HG03558 (cell line): ENCODE results near the gene SORL1.

Source experiments
- ATAC-seq: cut with Tn5 transposase; IDR thresholded peaks from one replicate; pipeline ENCODE4 v1.9.1; 2021; ENCODE audit warnings: moderate number of reproducible peaks; ENCODE audit not compliant: unreplicated experiment; ENCODE audit errors: extremely low read depth

The SORL1 gene

DNA sequence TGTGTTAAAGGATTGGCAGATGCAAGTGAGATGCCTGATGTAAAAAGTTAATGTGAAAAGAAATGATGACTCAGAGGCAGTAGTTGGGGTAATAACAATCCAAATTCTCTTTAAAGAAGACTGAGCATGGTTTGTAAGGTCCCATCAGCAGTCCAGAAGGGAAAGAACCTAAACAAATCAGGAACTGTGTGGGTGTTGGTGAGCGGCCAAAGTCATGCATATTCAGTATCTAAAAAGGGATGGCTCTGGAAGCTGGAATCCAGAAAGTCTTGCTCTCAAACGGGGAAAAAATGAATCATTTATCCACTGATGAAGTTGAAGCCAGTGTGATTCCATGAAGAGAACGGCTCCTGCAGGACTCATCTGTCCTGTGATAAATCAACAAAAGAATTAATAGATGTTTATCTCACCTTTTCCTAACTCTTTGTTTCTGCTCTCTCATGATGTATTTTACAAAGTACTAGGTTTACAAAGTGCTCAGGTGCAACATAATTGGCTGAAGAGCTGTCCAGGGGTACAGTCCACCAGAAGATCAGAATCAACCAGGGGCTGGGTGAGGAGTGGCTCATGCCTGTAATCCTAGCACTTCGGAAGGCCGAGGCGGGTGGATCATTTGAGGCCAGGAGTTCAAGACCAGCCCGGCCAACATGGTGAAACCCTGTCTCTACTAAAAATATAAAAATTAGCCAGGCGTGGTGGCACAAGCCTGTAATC is 21.1 kb downstream of the SORL1 start:
- no peak for ATAC-seq

DNA sequence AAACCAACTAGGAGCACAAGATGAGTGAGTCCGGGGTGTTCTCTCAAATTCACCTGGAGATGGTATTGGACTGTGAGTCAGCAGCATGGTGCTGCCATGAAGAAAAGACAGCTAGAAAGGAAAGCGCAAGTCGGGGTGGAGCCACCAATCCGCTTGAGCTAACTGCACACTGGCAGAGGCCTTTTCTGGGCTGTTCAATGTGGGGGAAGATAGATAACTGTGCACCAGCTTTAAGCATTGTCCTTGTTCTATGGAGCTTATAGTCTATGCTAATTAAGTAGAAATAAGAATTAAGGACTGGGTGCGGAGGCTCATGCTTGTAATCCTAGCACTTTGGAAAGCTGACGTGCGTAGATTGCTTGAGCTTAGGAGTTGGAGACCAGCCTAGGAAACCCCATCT is 22.6 kb downstream of the SORL1 start:
- no peak for ATAC-seq

GRCh38 chr11:121476379-121477032 is 24.4 kb downstream of the SORL1 start:
- ATAC-seq, result no peak

DNA sequence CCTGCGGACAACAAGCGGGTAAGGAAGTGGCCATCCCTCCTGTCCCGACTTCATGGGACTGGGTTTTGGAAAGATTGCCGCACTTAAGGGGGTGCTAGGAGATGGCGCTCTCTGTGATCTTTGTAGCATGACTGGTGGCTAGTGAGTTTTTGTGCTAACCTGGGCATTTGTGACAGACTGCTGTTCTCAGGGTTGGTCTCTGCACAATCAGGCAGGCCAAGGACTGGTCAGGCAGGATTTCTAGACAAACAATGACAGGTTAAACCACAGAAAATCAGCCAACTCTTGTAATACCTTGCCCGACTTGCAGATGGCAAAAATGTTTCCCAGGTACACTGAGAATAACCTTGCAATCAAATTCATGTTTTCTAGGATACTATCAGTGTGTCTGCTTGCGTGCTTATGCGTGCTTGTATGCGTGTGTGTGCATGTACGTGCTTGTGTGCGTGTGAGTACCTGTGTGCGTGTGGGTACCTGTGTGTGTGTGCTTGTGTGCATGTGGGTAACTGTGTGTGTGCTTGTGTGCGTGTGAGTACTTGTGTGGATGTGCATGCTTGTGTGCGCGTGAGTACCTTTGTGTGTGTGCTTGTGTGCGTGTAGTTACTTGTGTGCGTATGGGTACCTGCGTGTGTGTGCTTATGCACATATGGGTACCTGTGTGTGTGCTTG is 26.2 kb downstream of the SORL1 start:
- ATAC-seq, result no peak

GRCh38 chr11:121478895-121479697 is 27.0 kb downstream of the SORL1 start:
- ATAC-seq, result no peak

DNA sequence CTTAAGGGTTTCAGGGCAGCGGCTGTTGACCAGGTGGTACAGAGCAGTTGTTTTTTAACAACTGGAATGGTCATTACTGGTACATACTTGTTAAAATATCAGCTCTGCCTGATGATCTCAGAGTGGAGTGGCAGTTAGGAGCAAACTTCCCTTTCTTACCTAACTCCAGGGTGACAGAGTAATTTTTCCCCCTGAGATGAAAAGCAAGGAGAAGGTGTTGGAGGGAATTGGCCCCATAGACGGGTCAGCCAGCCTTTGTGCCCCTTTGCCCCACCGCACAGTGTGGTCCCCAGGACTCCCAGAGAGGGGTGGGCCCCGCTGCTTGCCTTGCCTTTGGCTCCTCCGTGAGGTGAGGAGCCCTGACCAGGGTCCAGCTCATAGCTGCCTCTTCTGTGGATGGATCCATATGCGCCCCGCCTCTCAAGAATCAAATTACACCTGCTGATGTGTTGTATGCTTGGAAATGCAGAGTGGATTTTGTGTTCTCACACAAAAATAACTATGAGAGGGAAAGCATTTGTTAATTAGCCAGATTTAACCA is 27.7 kb downstream of the SORL1 start:
- no peak for ATAC-seq

DNA sequence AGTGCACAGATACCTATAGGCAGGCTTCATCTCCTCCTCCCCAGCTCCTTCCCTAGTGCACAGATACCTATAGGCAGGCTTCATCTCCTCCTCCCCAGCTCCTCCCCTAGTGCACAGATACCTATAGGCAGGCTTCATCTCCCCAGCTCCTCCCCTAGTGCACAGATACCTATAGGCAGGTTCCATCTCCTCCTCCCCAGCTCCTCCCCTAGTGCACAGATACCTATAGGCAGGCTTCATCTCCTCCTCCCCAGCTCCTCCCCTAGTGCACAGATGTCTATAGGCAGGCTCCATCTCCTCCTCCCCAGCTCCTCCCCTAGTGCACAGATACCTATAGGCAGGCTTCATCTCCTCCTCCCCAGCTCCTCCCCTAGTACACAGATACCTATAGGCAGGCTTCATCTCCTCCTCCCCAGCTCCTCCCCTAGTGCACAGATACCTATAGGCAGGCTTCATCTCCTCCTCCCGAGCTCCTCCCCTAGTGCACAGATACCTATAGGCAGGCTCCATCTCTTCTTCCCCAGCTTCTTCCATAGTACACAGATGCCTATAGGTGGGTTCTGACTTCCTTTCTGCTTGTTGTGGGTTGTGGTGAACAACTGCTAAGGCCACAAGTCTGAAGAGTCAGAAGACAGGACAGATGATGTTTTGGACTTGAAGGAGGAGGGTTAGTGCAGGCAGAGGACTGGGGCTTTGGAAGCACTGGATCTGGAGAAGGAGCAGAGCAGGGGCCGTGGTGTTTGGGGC is 29.5 kb downstream of the SORL1 start:
- peak; percentile 31 for ATAC-seq

DNA sequence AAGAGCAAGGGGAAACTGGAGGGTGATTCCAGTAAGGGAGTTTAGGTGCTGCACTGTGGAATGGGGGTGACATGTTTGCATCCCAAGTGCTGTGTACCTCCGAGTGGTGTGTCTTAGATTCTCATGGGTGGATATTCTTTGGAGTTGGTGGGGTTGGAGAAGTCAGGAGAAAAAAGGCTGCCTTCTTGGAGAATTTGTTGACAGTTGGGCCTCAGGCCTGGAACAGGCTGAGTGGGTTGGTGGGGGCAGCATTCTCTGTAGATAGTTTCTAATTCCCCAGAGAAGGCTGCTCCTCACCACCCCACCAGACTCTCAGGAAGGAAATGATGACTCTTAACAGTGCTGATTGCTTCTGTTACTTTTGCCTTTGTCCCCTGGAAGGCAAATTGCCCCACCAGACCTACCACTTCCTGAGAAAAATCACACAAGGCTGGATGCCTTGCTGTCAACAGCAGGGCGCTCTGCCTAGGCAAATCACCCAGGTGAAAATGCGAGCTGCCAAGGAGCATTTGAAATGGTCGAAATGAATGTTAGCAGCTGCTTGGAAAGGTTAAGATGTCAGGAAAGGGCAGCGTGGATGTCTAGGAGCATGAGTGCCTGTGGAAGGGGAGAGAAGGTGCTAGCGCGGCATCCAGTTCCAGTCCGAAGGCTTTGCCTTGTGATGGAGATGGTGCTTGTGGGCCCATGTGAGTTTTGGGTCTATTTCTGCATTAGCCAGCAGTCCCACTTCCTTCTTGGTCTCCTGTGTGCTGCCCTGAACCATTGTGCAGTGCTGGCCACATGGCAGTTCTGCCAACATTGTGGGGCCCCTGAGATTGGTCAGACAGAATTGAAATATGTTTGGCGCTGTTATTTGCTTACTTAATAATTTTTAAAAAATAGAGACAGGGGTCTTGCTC is 30.4 kb downstream of the SORL1 start:
- peak; percentile 76 for ATAC-seq

- no peak for ATAC-seq
Measured at GRCh38 chr11:121483805-121484480, 31.8 kb downstream of the SORL1 start.

- no peak for ATAC-seq
Measured at GRCh38 chr11:121485216-121485615, 33.1 kb downstream of the SORL1 start.

- no peak for ATAC-seq
Measured at GRCh38 chr11:121486054-121486453, 33.9 kb downstream of the SORL1 start.

DNA sequence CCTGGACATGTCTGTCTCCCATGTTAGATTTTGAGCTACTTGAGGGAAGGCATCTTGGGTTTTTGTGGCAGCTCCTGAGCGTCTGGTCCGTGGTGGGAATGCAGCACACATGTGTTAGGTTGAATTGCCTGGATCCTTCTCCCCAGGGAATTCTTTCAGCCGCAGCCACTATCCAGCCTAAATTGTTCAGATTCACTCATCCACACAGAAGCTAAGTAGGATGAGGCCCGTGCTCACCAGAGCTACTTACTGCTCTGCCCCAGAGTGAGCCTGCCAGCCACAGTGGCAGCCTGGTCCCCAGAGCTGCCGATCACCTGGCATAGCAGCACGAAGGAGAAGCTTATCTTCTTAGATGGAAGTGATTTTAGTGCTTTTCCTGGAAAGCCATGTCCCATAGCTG is 35.1 kb downstream of the SORL1 start:
- no peak for ATAC-seq

- no peak for ATAC-seq
Measured at GRCh38 chr11:121488170-121488569, 36.1 kb downstream of the SORL1 start.

GRCh38 chr11:121488641-121489040 is 36.5 kb downstream of the SORL1 start:
- ATAC-seq, result no peak

- no peak for ATAC-seq
Measured at GRCh38 chr11:121489823-121490222, 37.7 kb downstream of the SORL1 start.

GRCh38 chr11:121494355-121495099 is 42.4 kb downstream of the SORL1 start:
- no peak for ATAC-seq

- no peak for ATAC-seq
Measured at GRCh38 chr11:121497176-121497998, 45.3 kb downstream of the SORL1 start.
